ENCODE results near the gene SOX4.

SOX4 gene

GRCh38 chr6:21599051-21599696 lies 5.6 kb downstream of the SOX4 start:
- Mint-ChIP-seq H3K4me1 (ENCODE audit: low read depth) (peaks cover 35% of the 10 kb centered on the region), H3K36me3 (ENCODE audit: low read depth) (no peaks in the 10 kb centered on the region), H3K27me3 (peaks cover 59% of the 10 kb centered on the region), H3K27ac (no peak overlapping the region), H3K4me3 (no peak overlapping the region), H3K9me3 (no peaks in the 10 kb centered on the region)

GRCh38 chr6:21601339-21601923 lies 7.9 kb downstream of the SOX4 start:
- Mint-ChIP-seq H3K4me3 (no peak overlapping the region), H3K4me1 (ENCODE audit: low read depth) (peaks cover 22% of the 10 kb centered on the region), H3K27ac (no peak overlapping the region), H3K9me3 (no peaks in the 10 kb centered on the region), H3K27me3 (peaks cover 52% of the 10 kb centered on the region), H3K36me3 (ENCODE audit: low read depth) (no peaks in the 10 kb centered on the region)

DNA sequence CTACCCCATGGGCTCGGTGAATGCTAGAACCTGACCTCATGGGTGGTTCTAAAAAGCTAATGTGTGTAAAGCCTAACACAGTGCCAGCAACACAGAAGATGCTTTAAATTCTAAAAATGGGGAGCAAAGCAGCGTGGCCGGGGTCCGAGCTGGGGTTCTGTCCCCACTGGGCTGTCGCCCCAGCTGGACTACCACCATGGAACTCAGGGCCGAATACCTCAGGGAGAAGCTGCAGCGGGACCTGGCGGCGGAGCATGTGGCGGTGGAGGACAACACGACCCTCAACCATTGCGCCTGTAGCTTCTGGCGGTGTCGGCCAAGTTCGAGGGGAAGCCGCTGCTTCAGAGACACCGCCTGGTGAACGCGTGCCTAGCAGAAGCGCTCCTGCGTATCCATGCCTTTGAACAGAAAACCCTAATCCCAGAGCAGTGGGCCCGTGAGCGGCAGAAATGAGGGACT lies 8.4 kb downstream of the SOX4 start:
- peaks cover 50% of the 10 kb centered on the region for H3K27me3 Mint-ChIP-seq
- peaks cover 17% of the 10 kb centered on the region for H3K4me1 Mint-ChIP-seq (ENCODE audit: low read depth)
- H3K27ac Mint-ChIP-seq = no peak overlapping the region
- H3K36me3 Mint-ChIP-seq (ENCODE audit: low read depth) = no peaks in the 10 kb centered on the region
- no peak overlapping the region for H3K4me3 Mint-ChIP-seq
- H3K9me3 Mint-ChIP-seq = no peaks in the 10 kb centered on the region

GRCh38 chr6:21603082-21603952 lies 9.8 kb downstream of the SOX4 start:
- no peaks in the 10 kb centered on the region for H3K36me3 Mint-ChIP-seq (ENCODE audit: low read depth)
- H3K4me3 Mint-ChIP-seq = no peak overlapping the region
- H3K27me3 Mint-ChIP-seq = peaks cover 43% of the 10 kb centered on the region
- H3K27ac Mint-ChIP-seq = no peak overlapping the region
- no peaks in the 10 kb centered on the region for H3K9me3 Mint-ChIP-seq
- H3K4me1 Mint-ChIP-seq (ENCODE audit: low read depth) = peaks cover 6% of the 10 kb centered on the region

DNA sequence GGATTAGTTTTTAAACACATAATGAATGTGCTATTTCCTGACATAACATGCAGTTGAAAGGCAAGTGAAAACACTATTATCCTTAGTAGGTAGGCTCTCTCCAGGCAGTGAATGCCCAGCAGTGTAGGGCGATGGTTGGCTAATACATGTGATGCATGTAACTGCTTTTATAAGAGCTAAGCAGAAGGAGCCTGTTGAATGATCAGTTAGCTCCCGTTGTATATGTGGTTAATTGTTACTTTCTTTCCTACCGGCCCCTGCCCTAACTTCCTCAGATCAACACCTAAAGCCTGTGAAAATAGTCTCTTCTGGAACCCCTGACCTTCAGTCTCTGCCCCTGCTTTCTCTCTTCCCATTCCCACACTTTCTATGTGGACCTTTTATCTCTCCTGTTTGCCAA lies 10.5 kb downstream of the SOX4 start:
- peaks cover 35% of the 10 kb centered on the region for H3K27me3 Mint-ChIP-seq
- H3K36me3 Mint-ChIP-seq (ENCODE audit: low read depth) = no peaks in the 10 kb centered on the region
- H3K27ac Mint-ChIP-seq = no peak overlapping the region
- H3K4me3 Mint-ChIP-seq = no peak overlapping the region
- H3K4me1 Mint-ChIP-seq (ENCODE audit: low read depth) = no peaks in the 10 kb centered on the region
- H3K9me3 Mint-ChIP-seq = no peaks in the 10 kb centered on the region

DNA sequence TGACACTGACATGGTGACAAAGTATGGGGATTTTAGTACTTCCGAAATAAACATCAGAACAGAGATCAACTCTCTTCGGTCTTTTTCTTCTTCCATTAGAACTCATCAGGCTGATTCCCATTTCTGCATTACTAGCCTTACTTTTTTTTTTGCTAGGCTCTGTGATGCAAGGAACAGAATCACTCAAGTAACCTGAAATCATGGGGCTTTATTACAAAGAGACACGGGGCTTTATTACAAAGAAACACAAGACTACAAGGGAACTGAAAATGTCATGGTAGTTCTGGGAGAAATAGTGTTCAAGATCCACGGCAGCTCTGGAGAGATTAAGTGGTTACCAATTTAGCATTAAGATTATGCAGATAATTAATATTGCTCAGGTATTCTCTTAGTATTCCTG lies 11.6 kb downstream of the SOX4 start:
- Mint-ChIP-seq H3K4me3 (no peak overlapping the region), H3K27ac (no peak overlapping the region), H3K4me1 (ENCODE audit: low read depth) (no peaks in the 10 kb centered on the region), H3K36me3 (ENCODE audit: low read depth) (no peaks in the 10 kb centered on the region), H3K27me3 (peaks cover 25% of the 10 kb centered on the region), H3K9me3 (no peaks in the 10 kb centered on the region)

DNA sequence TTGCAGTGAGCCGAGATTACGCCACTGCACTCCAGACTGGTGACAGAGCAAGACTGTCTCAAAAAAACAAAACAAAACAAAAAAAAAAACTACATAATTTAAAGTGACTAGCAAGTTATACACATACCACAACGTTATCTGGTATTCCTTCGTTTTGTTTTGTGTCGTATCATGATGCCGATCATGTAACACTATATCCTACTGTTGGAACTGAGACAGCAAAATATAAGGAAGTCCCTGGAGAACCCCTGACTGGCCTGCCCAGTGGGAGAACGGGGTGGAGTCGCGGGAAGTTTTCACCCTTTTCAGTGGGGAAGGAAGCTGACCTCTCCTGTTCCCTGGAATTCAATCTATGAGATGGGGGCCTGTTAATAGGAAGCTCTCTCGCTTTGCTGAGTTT lies 15.1 kb downstream of the SOX4 start:
- H3K4me1 Mint-ChIP-seq (ENCODE audit: low read depth) = no peaks in the 10 kb centered on the region
- no peak overlapping the region for H3K4me3 Mint-ChIP-seq
- no peak overlapping the region for H3K27ac Mint-ChIP-seq
- peaks cover 11% of the 10 kb centered on the region for H3K27me3 Mint-ChIP-seq
- no peaks in the 10 kb centered on the region for H3K36me3 Mint-ChIP-seq (ENCODE audit: low read depth)
- H3K9me3 Mint-ChIP-seq = no peaks in the 10 kb centered on the region

GRCh38 chr6:21609881-21610329 lies 16.4 kb downstream of the SOX4 start:
- Mint-ChIP-seq H3K9me3 (no peaks in the 10 kb centered on the region), H3K4me3 (no peak overlapping the region), H3K27me3 (peaks cover 11% of the 10 kb centered on the region), H3K4me1 (ENCODE audit: low read depth) (no peaks in the 10 kb centered on the region), H3K27ac (no peak overlapping the region), H3K36me3 (ENCODE audit: low read depth) (no peaks in the 10 kb centered on the region)

GRCh38 chr6:21610341-21610740 lies 16.8 kb downstream of the SOX4 start:
- Mint-ChIP-seq H3K4me3 (no peak overlapping the region), H3K27ac (no peak overlapping the region), H3K9me3 (no peaks in the 10 kb centered on the region), H3K27me3 (peaks cover 8% of the 10 kb centered on the region), H3K4me1 (ENCODE audit: low read depth) (peaks cover under 1% of the 10 kb centered on the region), H3K36me3 (ENCODE audit: low read depth) (no peaks in the 10 kb centered on the region)

DNA sequence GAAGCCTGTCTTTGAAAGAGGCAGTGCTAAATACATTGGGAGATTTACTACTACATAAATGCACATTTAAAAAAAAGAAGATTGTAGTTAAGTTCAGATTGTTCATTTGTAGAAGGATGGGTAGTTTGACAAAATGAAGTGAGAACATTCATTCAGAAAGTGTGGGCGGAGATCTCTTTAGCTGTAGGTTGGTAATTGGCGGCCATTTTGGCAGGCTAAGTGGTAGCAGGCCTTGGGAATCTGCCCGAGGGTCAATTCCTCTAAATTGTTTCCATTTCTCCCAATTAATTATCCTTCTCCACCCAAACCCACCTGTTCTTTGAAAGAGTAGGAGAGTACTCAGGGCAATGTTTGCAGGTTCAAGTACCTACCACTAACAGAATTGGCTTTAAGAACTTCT lies 17.9 kb downstream of the SOX4 start:
- Mint-ChIP-seq H3K27me3 (peaks cover 16% of the 10 kb centered on the region), H3K9me3 (no peaks in the 10 kb centered on the region), H3K27ac (no peak overlapping the region), H3K4me3 (no peak overlapping the region), H3K36me3 (ENCODE audit: low read depth) (no peaks in the 10 kb centered on the region), H3K4me1 (ENCODE audit: low read depth) (peaks cover 4% of the 10 kb centered on the region)

GRCh38 chr6:21612067-21612745 lies 18.7 kb downstream of the SOX4 start:
- no peaks in the 10 kb centered on the region for H3K9me3 Mint-ChIP-seq
- no peaks in the 10 kb centered on the region for H3K36me3 Mint-ChIP-seq (ENCODE audit: low read depth)
- H3K4me3 Mint-ChIP-seq = no peak overlapping the region
- H3K27me3 Mint-ChIP-seq = peaks cover 12% of the 10 kb centered on the region
- no peak overlapping the region for H3K27ac Mint-ChIP-seq
- peaks cover 4% of the 10 kb centered on the region for H3K4me1 Mint-ChIP-seq (ENCODE audit: low read depth)

GRCh38 chr6:21613809-21614208 lies 20.3 kb downstream of the SOX4 start:
- Mint-ChIP-seq H3K27me3 (peaks cover 12% of the 10 kb centered on the region), H3K9me3 (no peaks in the 10 kb centered on the region), H3K4me1 (ENCODE audit: low read depth) (peaks cover 4% of the 10 kb centered on the region), H3K4me3 (no peak overlapping the region), H3K36me3 (ENCODE audit: low read depth) (no peaks in the 10 kb centered on the region), H3K27ac (no peak overlapping the region)

DNA sequence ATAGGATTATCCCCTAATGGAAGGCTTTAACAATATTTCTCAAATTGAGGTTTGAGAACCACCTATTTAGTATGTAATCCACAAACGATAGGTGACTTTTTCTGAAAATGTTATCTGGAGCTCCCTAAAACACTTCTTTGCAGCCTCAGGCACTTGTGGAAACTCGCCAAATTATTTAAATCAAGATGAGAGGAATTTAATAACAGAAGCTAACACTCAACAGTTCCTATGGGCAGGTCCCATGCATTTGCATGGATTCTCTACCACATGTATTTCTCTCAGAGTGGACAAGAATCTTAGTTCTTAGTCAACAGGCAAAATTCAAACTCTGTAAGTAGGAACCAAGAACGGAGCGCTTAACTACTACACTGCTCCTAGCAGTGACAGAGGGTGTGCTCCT lies 20.7 kb downstream of the SOX4 start:
- H3K36me3 Mint-ChIP-seq (ENCODE audit: low read depth) = no peaks in the 10 kb centered on the region
- no peak overlapping the region for H3K27ac Mint-ChIP-seq
- no peaks in the 10 kb centered on the region for H3K9me3 Mint-ChIP-seq
- peaks cover 4% of the 10 kb centered on the region for H3K4me1 Mint-ChIP-seq (ENCODE audit: low read depth)
- peaks cover 12% of the 10 kb centered on the region for H3K27me3 Mint-ChIP-seq
- H3K4me3 Mint-ChIP-seq = no peak overlapping the region

- Mint-ChIP-seq H3K4me1 (ENCODE audit: low read depth) (peaks cover 4% of the 10 kb centered on the region), H3K4me3 (no peak overlapping the region), H3K27me3 (peaks cover 12% of the 10 kb centered on the region), H3K27ac (no peak overlapping the region), H3K36me3 (ENCODE audit: low read depth) (no peaks in the 10 kb centered on the region), H3K9me3 (no peaks in the 10 kb centered on the region)
Observed at GRCh38 chr6:21615504-21615903, 22.0 kb downstream of the SOX4 start.

- Mint-ChIP-seq H3K27ac (no peak overlapping the region), H3K36me3 (ENCODE audit: low read depth) (no peaks in the 10 kb centered on the region), H3K9me3 (no peaks in the 10 kb centered on the region)
Observed at GRCh38 chr6:21616005-21616404, 22.5 kb downstream of the SOX4 start.

More at GRCh38 chr6:21616005-21616404, 22.5 kb downstream of the SOX4 start:
- H3K27me3 Mint-ChIP-seq = peaks cover 12% of the 10 kb centered on the region
- H3K4me1 Mint-ChIP-seq (ENCODE audit: low read depth) = peaks cover 4% of the 10 kb centered on the region
- H3K4me3 Mint-ChIP-seq = no peak overlapping the region
